HCT116 (cell line): ENCODE data around the gene LRRC42. TPM values are rescaled to one million over a fixed set of nuclear protein-coding genes. Genes with fewer than 3 reads are reported as not detected.

Experiments
- ATAC-seq: fragments of 200-7000 bp; cut with Tn5 transposase; 2 replicates; pipeline ENCODE4 v1.9.1; 2020; ENCODE audit warnings: mild to moderate bottlenecking, moderate library complexity
- BruUV-seq: library from RNA; stranded (reverse); fragments of 400-500 nt; replicated peaks from 2 replicates; lab custom pipeline; 2021; lab: Mats Ljungman, UMichigan
- CTCF ChIA-PET: fragments of 300-600 bp; sonication (Branson Sonifier 250); formaldehyde crosslinking; loops from one replicate; lab custom pipeline; 2021; ENCODE audit warnings: antibody characterized with exemption; lab: Charles Lee
- POLR2A ChIA-PET: fragments of 300-600, 350-600 bp; sonication (Branson Sonifier 250); formaldehyde crosslinking; loops from one replicate; lab custom pipeline; 2021; ENCODE audit warnings: antibody characterized with exemption; lab: Charles Lee
- RAD21 ChIA-PET, 2 experiments: fragments of 300-600 bp; sonication (Branson Sonifier 250); formaldehyde crosslinking; loops; one replicate each; lab custom pipeline; 2023; ENCODE audit warnings: low total read pairs in 2 of 2; ENCODE audit not compliant: uncharacterized antibody in 2 of 2, unreplicated experiment in 2 of 2, low non-redundant PET in 1 of 2; lab: Charles Lee
- DNase-seq: peaks from one replicate; pipeline ENCODE4 v3.0.0-alpha.2; 2010; ENCODE audit warnings: low read depth, low spot score
- H2AFZ ChIP-seq: fragments of 200-600 bp; shearing (Covaris generic), sonication (generic); 2 replicates; pipeline ENCODE4 v1.6.1; 2017; ENCODE audit warnings: low read depth, mixed run types, mixed read lengths, antibody characterized with exemption, low read length; ENCODE audit not compliant: poor library complexity, severe bottlenecking
- H3K27ac ChIP-seq: 2 replicates; pipeline ENCODE4 v1.5.1; 2012; ENCODE audit warnings: low read depth, low read length
- H3K27me3 ChIP-seq: fragments of 200-600 bp; sonication (generic); 2 replicates; pipeline ENCODE4 v1.6.1; 2016; ENCODE audit warnings: mixed run types, low read length, mixed read lengths; ENCODE audit not compliant: insufficient read depth
- H3K36me3 ChIP-seq, 2 experiments: fragments of 200-500 bp in 1 of 2; fragments of 200-600 bp in 1 of 2; sonication (Bioruptor generic) in 1 of 2; sonication (generic) in 1 of 2; 2 replicates each; pipeline versions ENCODE4 v1.5.1 to v1.6.1; 2014 to 2016; ENCODE audit warnings: low read length in 2 of 2, inconsistent platforms in 1 of 2, mixed read lengths in 1 of 2, mixed run types in 1 of 2; ENCODE audit not compliant: insufficient read depth in 2 of 2, control insufficient read depth in 1 of 2
- H3K4me1 ChIP-seq, 2 experiments: fragments of 200-600 bp in 1 of 2; sonication (generic) in 1 of 2; 2 replicates each; pipeline versions ENCODE4 v1.5.1 to v1.6.1; 2012 to 2017; ENCODE audit warnings: low read length in 2 of 2, inconsistent platforms in 1 of 2, mild to moderate bottlenecking in 1 of 2, mixed read lengths in 1 of 2, mixed run types in 1 of 2, moderate library complexity in 1 of 2; ENCODE audit not compliant: insufficient read depth in 2 of 2, control insufficient read depth in 1 of 2
- H3K4me2 ChIP-seq: fragments of 200-600 bp; sonication (generic); 2 replicates; pipeline ENCODE4 v1.6.1; 2017; ENCODE audit warnings: mixed run types, low read length, mixed read lengths
- H3K4me3 ChIP-seq, 2 experiments: fragments of 200-600 bp in 1 of 2; sonication (generic) in 1 of 2; replicated peaks in 1 of 2; 2 replicates each; pipeline ENCODE4 v1.5.1; 2011 to 2016; ENCODE audit warnings: low read length in 2 of 2, control low read depth in 1 of 2, low read depth in 1 of 2, mild to moderate bottlenecking in 1 of 2, mixed read lengths in 1 of 2, mixed run types in 1 of 2
- H3K79me2 ChIP-seq: fragments of 200-600 bp; sonication (generic); 2 replicates; pipeline ENCODE4 v1.6.1; 2017; ENCODE audit warnings: mild to moderate bottlenecking, mixed run types, low read length, moderate library complexity, mixed read lengths; ENCODE audit not compliant: insufficient read depth
- H3K9ac ChIP-seq: fragments of 200-600 bp; sonication (generic); 2 replicates; pipeline ENCODE4 v1.6.1; 2016; ENCODE audit warnings: low read length, mixed read lengths
- H3K9me2 ChIP-seq: fragments of 200-600 bp; sonication (generic), shearing (Covaris generic); 2 replicates; pipeline ENCODE4 v1.6.1; 2017; ENCODE audit warnings: mixed run types, mild to moderate bottlenecking, moderate library complexity; ENCODE audit not compliant: insufficient read depth
- H3K9me3 ChIP-seq, 2 experiments: fragments of 200-500 bp in 1 of 2; fragments of 200-600 bp in 1 of 2; sonication (Bioruptor generic) in 1 of 2; sonication (generic) in 1 of 2; 2 replicates each; pipeline ENCODE4 v1.6.1; 2014 to 2017; ENCODE audit warnings: low read length in 2 of 2, mixed read lengths in 2 of 2, inconsistent platforms in 1 of 2, low read depth in 1 of 2, mild to moderate bottlenecking in 1 of 2, mixed run types in 1 of 2, moderate library complexity in 1 of 2; ENCODE audit not compliant: control insufficient read depth in 1 of 2, insufficient read depth in 1 of 2
- H4K20me1 ChIP-seq: fragments of 200-600 bp; sonication (generic), shearing (Covaris generic); 2 replicates; pipeline ENCODE4 v1.6.1; 2017; ENCODE audit warnings: mixed run types, mild to moderate bottlenecking, moderate library complexity; ENCODE audit not compliant: insufficient read depth
- CTCF ChIP-seq, 3 experiments: fragments of 200-600 bp in 1 of 3; sonication (generic) in 1 of 3; IDR thresholded peaks in 2 of 3; conservative IDR thresholded peaks in 1 of 3; 2 replicates each; pipeline ENCODE4 v1.5.1; 2012 to 2017; ENCODE audit warnings: low read depth in 2 of 3, low read length in 2 of 3, antibody characterized with exemption in 1 of 3, borderline replicate concordance in 1 of 3, control low read depth in 1 of 3, mild to moderate bottlenecking in 1 of 3, mixed read lengths in 1 of 3, mixed run types in 1 of 3, moderate library complexity in 1 of 3; ENCODE audit not compliant: insufficient read depth in 1 of 3
- ELF1 ChIP-seq: IDR thresholded peaks from 2 replicates; pipeline ENCODE4 v1.6.1; 2012; ENCODE audit warnings: low read depth, borderline replicate concordance
- EZH2 ChIP-seq: fragments of 200-600 bp; sonication (generic); IDR thresholded peaks from 2 replicates; pipeline ENCODE4 v1.6.1; 2017; ENCODE audit warnings: antibody characterized with exemption, mixed run types
- MAX ChIP-seq: IDR thresholded peaks from 2 replicates; pipeline ENCODE4 v1.6.1; 2012
- REST ChIP-seq: IDR thresholded peaks from 2 replicates; pipeline ENCODE4 v1.6.1; 2012; ENCODE audit warnings: low read depth
- ZNF274 ChIP-seq: fragments of 200-500 bp; sonication (Bioruptor generic); IDR thresholded peaks from 2 replicates; pipeline ENCODE4 v1.6.1; 2014; ENCODE audit warnings: mild to moderate bottlenecking, low read depth, low read length, inconsistent platforms
- intact Hi-C: fragments of 100-400 bp; cut with micrococcal nuclease; formaldehyde crosslinking; loops from 2 replicates; pipeline ENCODE4 v1.10.0; 2022
- total RNA-seq: library from RNA; stranded (reverse); gene quantifications from one replicate; pipeline ENCODE4 v1.2.1, GENCODE V29; 2021; ENCODE audit not compliant: unreplicated experiment

Gene LRRC42
- total RNA-seq, 1 experiment from 2014 or later: 62.5 TPM

GRCh38 chr1:53963460-53963859, 17.3 kb downstream of the LRRC42 start:
- no peak for ATAC-seq

More at GRCh38 chr1:53963460-53963859, 17.3 kb downstream of the LRRC42 start:
- ChIA-PET POLR2A (no interaction called here), CTCF (interaction anchor here (0.6 kb wide), 1 partner anchor 105 kb away, joined by 4 read pairs; no protein-coding TSS in a partner anchor), RAD21 (no interaction called here)
- Histone ChIP-seq H3K79me2 (peaks cover 9% of the 10 kb centered on the region; the same call in 1 of the 2 replicates), H3K9ac (no peak overlapping the region), H4K20me1 (no peaks in the 10 kb centered on the region), H3K27me3 (no peaks in the 10 kb centered on the region), H3K9me2 (no peaks in the 10 kb centered on the region), H3K36me3 (peaks cover 60 to 61% of the 10 kb centered on the region in 2 experiments), H3K4me2 (no peak overlapping the region), H3K4me1 (peaks cover 3 to 7% of the 10 kb centered on the region in 2 experiments; a peak in 2 of 4 replicates), H3K9me3 (no peaks in the 10 kb centered on the region), H3K4me3 (no peak overlapping the region), H2AFZ (no peak overlapping the region), H3K27ac (no peak overlapping the region)
- TF ChIP-seq ELF1 (no peak), CTCF (IDR thresholded peaks at IDR 0.05 in 2 of 3, conservative IDR thresholded peaks at IDR 0.05 in 1 of 3; ENCODE audit: borderline replicate concordance in 1 of 3, insufficient read depth in 1 of 3, low read depth in 2 of 3, low read length in 2 of 3) (no peak), EZH2 (no peak), REST (no peak), MAX (no peak), ZNF274 (no peak)
- BruUV-seq: no TSS peak
- intact Hi-C loops: no loop called here
- no peak for DNase-seq
